Type B pancreatic cell (in vitro differentiated cells): Measurements from ENCODE around the gene OR2T11. TPM values are rescaled to one million over a fixed set of nuclear protein-coding genes. Genes with fewer than 3 reads are reported as not detected.
A peak's percentile ranks its signal among the peaks of the same experiment; 100 is the strongest.

Experiments used
- DNase-seq: peaks from one replicate; pipeline ENCODE4 v3.0.0; 2021; ENCODE audit warnings: mixed read lengths; ENCODE audit not compliant: unreplicated experiment; ENCODE audit errors: extremely low spot score
- H3K27ac Mint-ChIP-seq: 2 replicates; pipeline ENCODE4 v1.8.0; 2021; ENCODE audit warnings: mild to moderate bottlenecking, mixed read lengths
- H3K27me3 Mint-ChIP-seq: 2 replicates; pipeline ENCODE4 v1.8.0; 2021; ENCODE audit warnings: mixed read lengths
- H3K36me3 Mint-ChIP-seq: 2 replicates; pipeline ENCODE4 v1.8.0; 2021; ENCODE audit warnings: mixed read lengths
- H3K4me1 Mint-ChIP-seq: one replicate; pipeline ENCODE4 v1.8.0; 2021; ENCODE audit warnings: mixed read lengths; ENCODE audit not compliant: unreplicated experiment
- H3K4me3 Mint-ChIP-seq: 2 replicates; pipeline ENCODE4 v1.8.0; 2021; ENCODE audit warnings: mild to moderate bottlenecking, mixed read lengths
- H3K9me3 Mint-ChIP-seq: 2 replicates; pipeline ENCODE4 v1.8.0; 2021; ENCODE audit warnings: mixed read lengths
- total RNA-seq: library from RNA; stranded (reverse); gene quantifications from 2 replicates; pipeline ENCODE4 v1.2.1, GENCODE V29; 2021; ENCODE audit warnings: low replicate concordance
- TF ChIP-seq, protein P1 (sequence below): fragments of 200-600 bp; sonication (generic); conservative IDR thresholded peaks from 2 replicates; pipeline ENCODE4 v1.5.0; 2021; ENCODE audit warnings: antibody characterized with exemption, mild to moderate bottlenecking

Gene OR2T11
- total RNA-seq, 1 donor from 2014 or later = not detected

DNA sequence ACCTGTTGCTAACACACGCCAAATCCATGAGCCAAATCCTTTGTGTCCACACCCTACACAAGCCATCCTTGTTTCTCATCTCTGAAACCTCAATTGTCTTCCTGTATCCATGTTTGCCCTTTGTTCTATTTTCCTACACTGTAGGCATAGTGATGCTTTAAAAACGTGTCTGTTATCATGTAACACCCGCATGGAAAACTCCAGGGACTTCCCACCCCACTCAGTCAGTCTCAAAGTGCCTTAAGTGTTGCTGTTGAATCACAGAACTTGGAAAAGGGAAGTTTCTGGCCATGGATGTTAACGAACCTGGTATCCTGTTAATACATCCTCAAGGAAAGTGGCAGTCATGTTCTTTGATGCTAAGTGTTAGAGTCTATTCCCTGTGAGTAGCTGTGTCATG lies 9.7 kb downstream of the OR2T11 start:
- no peak overlapping the region for H3K4me3 Mint-ChIP-seq
- H3K36me3 Mint-ChIP-seq = no peaks in the 10 kb centered on the region
- no peaks in the 10 kb centered on the region for H3K9me3 Mint-ChIP-seq
- H3K4me1 Mint-ChIP-seq = no peaks in the 10 kb centered on the region
- DNase-seq = no peak
- TF ChIP-seq, protein P1, sequence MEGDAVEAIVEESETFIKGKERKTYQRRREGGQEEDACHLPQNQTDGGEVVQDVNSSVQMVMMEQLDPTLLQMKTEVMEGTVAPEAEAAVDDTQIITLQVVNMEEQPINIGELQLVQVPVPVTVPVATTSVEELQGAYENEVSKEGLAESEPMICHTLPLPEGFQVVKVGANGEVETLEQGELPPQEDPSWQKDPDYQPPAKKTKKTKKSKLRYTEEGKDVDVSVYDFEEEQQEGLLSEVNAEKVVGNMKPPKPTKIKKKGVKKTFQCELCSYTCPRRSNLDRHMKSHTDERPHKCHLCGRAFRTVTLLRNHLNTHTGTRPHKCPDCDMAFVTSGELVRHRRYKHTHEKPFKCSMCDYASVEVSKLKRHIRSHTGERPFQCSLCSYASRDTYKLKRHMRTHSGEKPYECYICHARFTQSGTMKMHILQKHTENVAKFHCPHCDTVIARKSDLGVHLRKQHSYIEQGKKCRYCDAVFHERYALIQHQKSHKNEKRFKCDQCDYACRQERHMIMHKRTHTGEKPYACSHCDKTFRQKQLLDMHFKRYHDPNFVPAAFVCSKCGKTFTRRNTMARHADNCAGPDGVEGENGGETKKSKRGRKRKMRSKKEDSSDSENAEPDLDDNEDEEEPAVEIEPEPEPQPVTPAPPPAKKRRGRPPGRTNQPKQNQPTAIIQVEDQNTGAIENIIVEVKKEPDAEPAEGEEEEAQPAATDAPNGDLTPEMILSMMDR = no peak
- H3K27ac Mint-ChIP-seq = no peak overlapping the region
- H3K27me3 Mint-ChIP-seq = no peaks in the 10 kb centered on the region

DNA sequence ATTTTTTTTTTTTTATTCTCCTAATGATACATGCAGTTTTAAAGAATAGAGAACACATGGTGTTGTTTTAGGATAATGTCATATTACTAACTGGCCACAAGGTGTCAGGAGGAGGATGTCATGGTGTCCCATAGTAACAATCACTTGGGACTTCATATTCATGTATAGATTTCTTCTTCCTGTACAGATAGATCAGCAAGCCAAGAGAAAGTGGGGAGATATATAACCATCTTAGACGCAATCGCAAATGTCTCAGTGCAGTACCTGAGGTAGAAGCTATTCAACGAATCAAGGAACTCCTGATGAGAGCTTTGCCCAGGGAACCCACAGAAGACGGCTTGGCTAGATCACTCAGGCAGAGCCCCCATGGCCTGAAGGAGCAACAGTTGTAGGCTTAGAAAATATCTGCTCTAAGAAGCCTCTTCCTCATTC lies 12.3 kb downstream of the OR2T11 start:
- no peak for DNase-seq
- no peaks in the 10 kb centered on the region for H3K27me3 Mint-ChIP-seq
- TF ChIP-seq, protein P1 = peak; percentile 59
- no peak overlapping the region for H3K4me3 Mint-ChIP-seq
- H3K27ac Mint-ChIP-seq = no peak overlapping the region
- H3K36me3 Mint-ChIP-seq = no peaks in the 10 kb centered on the region
- H3K9me3 Mint-ChIP-seq = no peaks in the 10 kb centered on the region
- H3K4me1 Mint-ChIP-seq = no peaks in the 10 kb centered on the region

DNA sequence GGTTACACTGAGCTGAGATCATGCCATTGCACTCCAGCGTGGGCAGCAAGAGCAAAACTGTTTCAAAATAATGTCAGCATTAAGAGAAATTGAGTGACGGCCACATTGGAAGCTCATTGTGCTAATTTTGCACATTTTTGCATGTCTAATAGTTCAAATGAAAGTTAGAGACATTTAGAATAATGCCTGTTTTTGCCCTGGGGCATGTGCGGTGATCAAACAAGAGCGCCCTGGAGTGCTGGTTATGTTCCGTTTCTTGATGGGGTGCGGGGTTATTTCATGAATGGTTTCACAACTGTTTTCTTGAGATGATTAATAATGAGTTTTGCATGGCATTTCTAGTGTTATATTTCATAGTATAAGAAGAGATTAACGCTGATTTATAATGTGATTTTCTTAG lies 13.1 kb downstream of the OR2T11 start:
- H3K4me3 Mint-ChIP-seq = no peak overlapping the region
- H3K9me3 Mint-ChIP-seq = no peaks in the 10 kb centered on the region
- no peaks in the 10 kb centered on the region for H3K27me3 Mint-ChIP-seq
- H3K4me1 Mint-ChIP-seq = no peaks in the 10 kb centered on the region
- TF ChIP-seq, protein P1 = no peak
- DNase-seq = no peak
- H3K27ac Mint-ChIP-seq = no peak overlapping the region
- no peaks in the 10 kb centered on the region for H3K36me3 Mint-ChIP-seq

DNA sequence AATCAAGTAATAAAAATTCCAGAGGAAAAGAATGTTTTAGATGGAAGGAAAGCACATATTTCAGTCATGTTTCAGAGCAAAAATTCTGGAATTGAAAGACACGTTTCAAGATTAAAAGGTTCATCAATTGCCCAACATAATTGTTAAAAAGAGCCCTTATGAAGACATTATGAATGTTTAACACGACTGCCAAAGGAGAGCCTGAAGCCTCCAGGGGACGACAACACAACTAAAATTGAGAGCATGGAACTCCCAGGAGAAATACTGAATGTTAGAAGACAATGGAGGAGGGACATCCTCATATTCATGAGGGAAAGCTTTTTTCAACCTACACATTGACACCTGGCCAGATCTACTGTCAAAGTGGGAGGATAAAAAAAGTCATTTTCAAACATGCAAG lies 16.0 kb downstream of the OR2T11 start:
- Mint-ChIP-seq H3K9me3 (no peaks in the 10 kb centered on the region), H3K27ac (no peak overlapping the region), H3K27me3 (no peaks in the 10 kb centered on the region), H3K4me3 (no peak overlapping the region), H3K4me1 (no peaks in the 10 kb centered on the region), H3K36me3 (no peaks in the 10 kb centered on the region)
- DNase-seq = no peak
- TF ChIP-seq, protein P1 = peak; percentile 46

DNA sequence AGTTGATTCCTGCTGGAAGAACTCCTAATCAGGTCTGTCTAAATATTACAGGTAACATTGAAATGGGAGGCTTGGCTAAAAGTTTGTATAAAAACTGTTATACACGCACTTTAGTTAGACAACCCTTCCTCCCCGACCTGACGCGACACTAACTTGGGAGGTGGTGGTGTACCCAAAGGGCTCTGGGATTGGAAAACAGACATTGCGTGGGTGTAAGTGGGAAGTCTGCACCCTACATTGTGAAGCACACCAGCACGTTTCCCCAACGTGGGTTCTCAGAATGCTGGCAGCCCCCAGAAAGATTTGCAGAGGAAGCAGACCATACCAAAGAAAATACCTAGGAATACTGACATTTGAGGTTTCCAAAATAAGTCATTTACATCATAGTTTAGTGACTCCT lies 16.8 kb downstream of the OR2T11 start:
- Mint-ChIP-seq H3K9me3 (peaks cover 2% of the 10 kb centered on the region), H3K36me3 (no peaks in the 10 kb centered on the region), H3K27ac (no peak overlapping the region), H3K27me3 (no peaks in the 10 kb centered on the region), H3K4me1 (no peaks in the 10 kb centered on the region), H3K4me3 (no peak overlapping the region)
- TF ChIP-seq, protein P1 = no peak
- DNase-seq = no peak

DNA sequence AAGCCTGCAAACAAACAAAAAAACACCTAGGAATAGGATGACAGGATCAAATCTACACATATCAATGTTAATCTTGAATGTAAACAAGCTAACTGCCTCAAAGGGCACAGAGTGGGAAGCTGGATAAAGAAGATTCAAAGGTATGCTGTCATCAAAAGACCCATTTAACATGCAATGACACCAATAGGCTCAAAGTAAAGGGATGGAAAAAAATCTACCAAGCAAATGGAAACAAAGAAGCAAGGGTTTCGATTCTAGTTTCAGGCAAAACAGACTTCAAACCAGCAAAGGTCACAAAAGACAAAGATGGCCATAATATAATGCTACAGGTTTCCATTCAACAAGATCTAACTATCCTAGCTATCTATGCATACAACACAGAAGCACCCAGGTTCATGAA lies 21.1 kb downstream of the OR2T11 start:
- Mint-ChIP-seq H3K36me3 (no peaks in the 10 kb centered on the region), H3K27me3 (no peaks in the 10 kb centered on the region), H3K9me3 (peaks cover 3% of the 10 kb centered on the region), H3K27ac (no peak overlapping the region), H3K4me3 (no peak overlapping the region), H3K4me1 (no peaks in the 10 kb centered on the region)
- no peak for DNase-seq
- TF ChIP-seq, protein P1 = no peak
